ENCODE results near the gene PRKCD. TPM values are rescaled to one million over a fixed set of nuclear protein-coding genes. Genes with fewer than 3 reads are reported as not detected.
A peak's percentile ranks its signal among the peaks of the same experiment; 100 is the strongest.

Gene PRKCD
- total RNA-seq, 4 donors from 2014 or later, result 36.3 to 73.1 (median 70.6) TPM

DNA sequence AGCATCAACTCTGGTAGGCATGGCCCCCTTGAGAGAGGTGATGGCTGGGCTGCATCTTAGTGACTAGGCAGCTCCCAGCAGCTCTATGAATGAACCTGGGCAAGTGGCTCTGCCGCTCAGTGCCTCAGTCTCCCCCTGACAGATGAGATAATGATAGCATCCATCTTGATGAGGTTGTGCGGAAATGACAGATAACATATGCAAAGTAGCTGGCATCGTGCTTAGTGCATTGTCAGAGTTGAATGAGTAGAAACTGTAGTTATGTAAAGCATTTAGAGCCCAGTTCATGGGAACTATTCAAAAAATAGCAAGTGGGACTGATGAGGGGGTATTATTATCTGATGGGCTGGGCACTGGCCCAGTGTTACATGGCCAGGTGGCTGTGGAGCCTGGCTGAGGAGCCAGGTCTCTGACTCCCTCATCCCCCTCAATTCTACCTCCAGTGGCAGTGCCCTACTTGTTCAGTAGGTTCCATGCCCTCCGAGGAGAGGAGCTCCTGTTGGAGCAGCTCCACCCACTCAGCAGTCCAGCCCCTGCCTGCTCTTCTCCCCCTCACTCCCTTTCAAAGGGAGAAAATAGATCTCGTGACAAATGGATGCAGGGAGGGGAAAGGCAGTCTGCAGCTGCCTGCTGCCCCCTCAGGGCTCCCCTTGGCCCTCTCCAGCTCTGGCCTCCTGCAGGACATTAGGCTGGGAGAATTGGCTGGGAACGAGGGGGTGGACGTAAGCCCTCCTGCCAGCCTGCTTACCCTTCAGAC is 6.6 kb downstream of the PRKCD start:
- peaks cover 4 to 94% (median 44%) of the 10 kb centered on the region in 4 donors for H3K4me1 ChIP-seq
- no peaks in the 10 kb centered on the region for H3K9me3 ChIP-seq
- peak overlapping the region in 1 of 4 donors; percentile 12 for H3K4me3 ChIP-seq
- peaks cover 0 to 16% (median 0%) of the 10 kb centered on the region in 3 donors for H3K36me3 ChIP-seq
- no peak for DNase-seq
- H3K27ac ChIP-seq, result peak overlapping the region in 2 of 4 donors; percentile 60 to 74
- TF ChIP-seq, protein P1, sequence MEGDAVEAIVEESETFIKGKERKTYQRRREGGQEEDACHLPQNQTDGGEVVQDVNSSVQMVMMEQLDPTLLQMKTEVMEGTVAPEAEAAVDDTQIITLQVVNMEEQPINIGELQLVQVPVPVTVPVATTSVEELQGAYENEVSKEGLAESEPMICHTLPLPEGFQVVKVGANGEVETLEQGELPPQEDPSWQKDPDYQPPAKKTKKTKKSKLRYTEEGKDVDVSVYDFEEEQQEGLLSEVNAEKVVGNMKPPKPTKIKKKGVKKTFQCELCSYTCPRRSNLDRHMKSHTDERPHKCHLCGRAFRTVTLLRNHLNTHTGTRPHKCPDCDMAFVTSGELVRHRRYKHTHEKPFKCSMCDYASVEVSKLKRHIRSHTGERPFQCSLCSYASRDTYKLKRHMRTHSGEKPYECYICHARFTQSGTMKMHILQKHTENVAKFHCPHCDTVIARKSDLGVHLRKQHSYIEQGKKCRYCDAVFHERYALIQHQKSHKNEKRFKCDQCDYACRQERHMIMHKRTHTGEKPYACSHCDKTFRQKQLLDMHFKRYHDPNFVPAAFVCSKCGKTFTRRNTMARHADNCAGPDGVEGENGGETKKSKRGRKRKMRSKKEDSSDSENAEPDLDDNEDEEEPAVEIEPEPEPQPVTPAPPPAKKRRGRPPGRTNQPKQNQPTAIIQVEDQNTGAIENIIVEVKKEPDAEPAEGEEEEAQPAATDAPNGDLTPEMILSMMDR (IDR thresholded peaks at IDR 0.05), result no peak
- no peak for TF ChIP-seq POLR2A (IDR thresholded peaks at IDR 0.05)
- no peaks in the 10 kb centered on the region for H3K27me3 ChIP-seq

DNA sequence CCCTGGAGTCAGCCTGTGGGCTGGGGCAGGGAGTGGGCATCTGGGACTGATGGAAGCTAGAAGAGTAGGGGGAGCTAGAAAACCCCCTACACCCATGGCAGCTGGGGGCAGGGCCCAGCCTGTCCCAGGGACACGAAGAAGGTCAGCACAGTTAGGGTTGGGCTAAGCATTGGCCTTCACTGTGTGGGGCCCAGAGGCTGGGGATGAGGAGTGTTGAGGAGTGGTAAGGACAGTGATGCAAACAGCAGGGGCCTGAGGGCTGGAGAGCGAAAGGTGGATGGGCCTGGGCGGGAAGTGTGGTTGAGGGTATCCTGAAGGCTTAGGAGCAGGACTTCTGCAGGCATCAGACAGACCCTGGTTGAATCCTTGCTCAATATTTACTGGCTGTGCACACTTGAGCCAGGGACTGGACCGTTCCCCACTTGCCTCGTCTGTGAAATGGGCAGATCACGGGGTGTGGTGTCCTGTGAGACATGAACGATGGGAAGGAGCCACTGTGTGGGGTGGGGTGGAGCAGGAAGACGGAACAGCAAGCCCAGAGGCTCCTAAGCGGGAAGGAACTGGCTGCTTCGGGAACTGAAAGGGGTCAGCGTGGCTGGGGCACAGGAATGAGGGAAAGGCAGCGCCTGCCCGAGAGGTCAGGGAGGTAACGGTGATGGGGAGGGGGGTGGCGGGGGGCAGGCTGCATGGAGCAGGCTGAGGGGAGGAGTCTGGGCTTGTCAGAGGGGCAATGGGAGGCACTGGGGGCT is 7.3 kb downstream of the PRKCD start:
- Histone ChIP-seq H3K27ac (peak overlapping the region in 2 of 4 donors; percentile 60 to 74), H3K4me3 (peak overlapping the region in 1 of 4 donors; percentile 10), H3K27me3 (no peaks in the 10 kb centered on the region), H3K9me3 (no peaks in the 10 kb centered on the region), H3K36me3 (peaks cover 0 to 23% (median 0%) of the 10 kb centered on the region in 3 donors), H3K4me1 (peaks cover 4 to 91% (median 43%) of the 10 kb centered on the region in 4 donors)
- DNase-seq, result no peak
- TF ChIP-seq POLR2A (IDR thresholded peaks at IDR 0.05), result no peak
- TF ChIP-seq, protein P1 (IDR thresholded peaks at IDR 0.05), result no peak

DNA sequence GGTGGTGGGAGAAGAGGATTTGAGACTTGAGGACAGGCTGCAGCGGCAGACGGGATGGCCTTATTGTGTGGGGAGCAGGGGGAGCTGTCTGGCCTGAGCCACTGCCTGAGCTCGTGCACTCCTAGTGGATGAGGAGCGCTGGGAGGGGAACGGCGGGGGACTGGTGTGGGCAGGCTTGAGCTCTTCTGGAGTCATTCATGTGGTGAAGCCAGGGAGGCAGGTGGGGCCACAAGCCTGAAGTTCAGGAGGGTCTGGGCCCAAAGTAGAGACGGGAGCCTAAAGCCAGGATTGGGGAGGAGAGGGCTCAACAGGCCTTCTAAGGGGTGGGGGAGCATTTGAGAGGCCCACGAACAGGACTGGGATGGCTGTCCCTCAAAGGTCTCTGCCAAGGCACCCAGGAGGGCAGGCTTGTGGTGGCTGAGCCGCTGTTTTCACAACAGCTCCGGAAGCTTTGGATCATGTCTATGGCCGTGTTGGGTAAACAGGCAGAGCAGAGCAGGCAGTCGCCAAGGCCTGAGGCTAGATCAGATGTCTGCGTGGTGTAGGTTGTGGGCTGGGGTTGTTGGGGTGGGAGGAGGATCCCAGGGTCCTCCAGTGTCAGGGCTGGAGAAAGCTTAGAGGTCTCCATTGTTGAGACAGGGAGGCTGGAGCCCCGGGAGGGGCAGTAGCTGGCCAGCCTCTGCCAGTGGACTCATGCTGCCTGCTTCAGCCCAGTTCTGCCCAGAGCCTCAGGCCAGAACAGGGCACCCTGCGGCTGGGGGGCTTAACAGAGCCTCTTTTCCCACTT is 8.2 kb downstream of the PRKCD start:
- H3K27ac ChIP-seq, result peak overlapping the region in 3 of 4 donors; percentile 36 to 74 (median 63)
- H3K36me3 ChIP-seq, result peaks cover 0 to 32% (median 0%) of the 10 kb centered on the region in 3 donors
- no peak for DNase-seq
- no peaks in the 10 kb centered on the region for H3K27me3 ChIP-seq
- peak overlapping the region in 2 of 4 donors; percentile 1 to 29 for H3K4me3 ChIP-seq
- TF ChIP-seq POLR2A (IDR thresholded peaks at IDR 0.05), result no peak
- TF ChIP-seq, protein P1 (IDR thresholded peaks at IDR 0.05), result no peak
- H3K9me3 ChIP-seq, result no peaks in the 10 kb centered on the region
- H3K4me1 ChIP-seq, result peaks cover 4 to 83% (median 45%) of the 10 kb centered on the region in 4 donors

DNA sequence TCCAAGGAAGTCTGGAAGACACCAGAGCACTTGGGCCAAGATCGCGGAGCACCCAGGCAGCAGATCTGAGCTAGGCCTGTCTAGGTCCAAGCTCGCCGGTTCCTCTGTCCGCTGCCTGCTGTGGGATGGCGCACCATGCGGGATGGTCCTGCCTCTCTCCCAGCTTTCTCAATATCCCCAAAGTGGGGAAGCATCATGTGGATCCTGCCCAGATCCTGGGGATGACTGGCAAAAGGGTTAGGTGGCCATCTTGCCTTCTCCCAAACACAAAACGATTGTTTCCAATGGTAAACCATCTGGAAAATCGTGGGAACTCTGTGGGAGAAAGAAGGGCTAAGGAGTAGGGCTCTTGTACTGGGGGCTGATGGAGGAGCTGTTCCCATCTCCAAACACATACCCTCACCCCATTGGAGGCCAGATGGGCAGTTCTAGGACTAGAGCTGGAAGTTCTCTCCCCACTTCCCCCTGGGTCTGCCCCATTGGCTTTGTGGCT is 8.9 kb downstream of the PRKCD start:
- Histone ChIP-seq H3K27ac (peak overlapping the region in 3 of 4 donors; percentile 36 to 74 (median 63)), H3K4me3 (peak overlapping the region in 1 of 4 donors; percentile 29), H3K4me1 (peaks cover 4 to 77% (median 48%) of the 10 kb centered on the region in 4 donors), H3K36me3 (peaks cover 0 to 35% (median 0%) of the 10 kb centered on the region in 3 donors), H3K9me3 (no peaks in the 10 kb centered on the region), H3K27me3 (no peaks in the 10 kb centered on the region)
- TF ChIP-seq POLR2A (IDR thresholded peaks at IDR 0.05), result no peak
- TF ChIP-seq, protein P1 (IDR thresholded peaks at IDR 0.05), result no peak
- no peak for DNase-seq

Measured in Peyer's patch (tissue), 4 donors.